Ovary (tissue), 9 donors: ENCODE data around the gene GBX1. TPM values are rescaled to one million over a fixed set of nuclear protein-coding genes. Genes with fewer than 3 reads are reported as not detected.

Experiments used
- DNase-seq, 5 donors: peaks; one replicate each; pipeline ENCODE4 v3.0.0-alpha.2; 2019 to 2020
- H3K27ac ChIP-seq, 2 donors: fragments of 200-600 bp; one replicate each; pipeline versions ENCODE4 v1.5.1 to v1.8.0; 2019 to 2022
- H3K27me3 ChIP-seq: fragments of 200-600 bp; one replicate; pipeline ENCODE4 v1.8.0; 2022
- H3K36me3 ChIP-seq: fragments of 200-600 bp; sonication (generic); one replicate; pipeline ENCODE4 v1.5.1; 2019
- H3K4me1 ChIP-seq: one replicate; pipeline ENCODE4 v1.8.1; 2013; ENCODE audit warnings: mild to moderate bottlenecking, moderate library complexity; ENCODE audit not compliant: insufficient read depth
- H3K4me3 ChIP-seq: fragments of 200-600 bp; sonication (generic); one replicate; pipeline ENCODE4 v1.5.1; 2017
- H3K9me3 ChIP-seq, 2 donors: fragments of 200-600 bp in 1 of 2; sonication (generic) in 1 of 2; one replicate each; pipeline versions ENCODE4 v1.5.1 to v1.8.1; 2013 to 2019; ENCODE audit warnings: mild to moderate bottlenecking in 1 of 2, moderate library complexity in 1 of 2
- CTCF ChIP-seq, 3 donors: fragments of 450-650 bp in 2 of 3; fragments of 200-600 bp in 1 of 3; IDR thresholded peaks; one replicate each; pipeline versions ENCODE4 v1.5.1 to v1.8.0; 2016 to 2022; ENCODE audit warnings: antibody characterized with exemption in 3 of 3, mild to moderate bottlenecking in 1 of 3
- EP300 ChIP-seq: sonication (generic); formaldehyde crosslinking; IDR thresholded peaks from one replicate; pipeline ENCODE4 v1.6.1; 2017; ENCODE audit warnings: antibody characterized with exemption
- POLR2A ChIP-seq: fragments of 450-650 bp; IDR thresholded peaks from one replicate; pipeline ENCODE4 v1.6.1; 2017; ENCODE audit warnings: antibody characterized with exemption, mild to moderate bottlenecking, moderate library complexity
- WGBS, 3 donors: extraction: QIAGEN DNeasy Blood & Tissue Kit in 1 of 3; methylation state at CpG; one replicate each; pipeline versions ENCODE4 v1.1.5 to v1.1.7; 2013 to 2017; 5-methylcytosine and 5-hydroxymethylcytosine counted together
- intact Hi-C, 4 donors: fragments of 100-400 bp; cut with DNase I; formaldehyde crosslinking; loops; one replicate each; pipeline versions ENCODE4 v1.11.0 to v1.15.1; 2022 to 2023
- polyA plus RNA-seq, 2 donors: library from polyadenylated mRNA; stranded (reverse); fragments of 200-250 nt in 1 of 2; fragments of 350-450 nt in 1 of 2; fragmentation: Illumina TruSeq in 1 of 2; extraction: RNeasy Lipid Tissue Mini Kit (QIAGEN cat#74804) in 1 of 2; gene quantifications; one replicate each; pipeline ENCODE4 v1.2.3, GENCODE V29; 2013 to 2014
- total RNA-seq, 7 donors: library from RNA; depleted of rRNA in 2 of 7; stranded (reverse); fragments of >200 nt in 2 of 7; fragmentation: NEBNext Ultra II Directional in 3 of 7; extraction: Animal tissue kit (Norgen Biotek cat#: 25700) in 3 of 7; gene quantifications; one replicate each; pipeline versions ENCODE4 v1.1.0 to v1.2.4, GENCODE V29; 2016 to 2023
- donor health status: DM: no; HTN: no; CAD: no; lungs with moderate emphysema.
- donor health status: DM: no; HTN: no; CAD: no.
- donor health status: Bipolar disorder and iron deficiency.
- donor health status: DM: yes; HTN: yes; CAD: no.
- donor health status: DM: no; HTN: no; CAD: no.
- donor health status: DM: yes; HTN: yes; CAD: no.

The GBX1 gene
- total and polyA plus RNA-seq, 9 donors: not detected

DNA sequence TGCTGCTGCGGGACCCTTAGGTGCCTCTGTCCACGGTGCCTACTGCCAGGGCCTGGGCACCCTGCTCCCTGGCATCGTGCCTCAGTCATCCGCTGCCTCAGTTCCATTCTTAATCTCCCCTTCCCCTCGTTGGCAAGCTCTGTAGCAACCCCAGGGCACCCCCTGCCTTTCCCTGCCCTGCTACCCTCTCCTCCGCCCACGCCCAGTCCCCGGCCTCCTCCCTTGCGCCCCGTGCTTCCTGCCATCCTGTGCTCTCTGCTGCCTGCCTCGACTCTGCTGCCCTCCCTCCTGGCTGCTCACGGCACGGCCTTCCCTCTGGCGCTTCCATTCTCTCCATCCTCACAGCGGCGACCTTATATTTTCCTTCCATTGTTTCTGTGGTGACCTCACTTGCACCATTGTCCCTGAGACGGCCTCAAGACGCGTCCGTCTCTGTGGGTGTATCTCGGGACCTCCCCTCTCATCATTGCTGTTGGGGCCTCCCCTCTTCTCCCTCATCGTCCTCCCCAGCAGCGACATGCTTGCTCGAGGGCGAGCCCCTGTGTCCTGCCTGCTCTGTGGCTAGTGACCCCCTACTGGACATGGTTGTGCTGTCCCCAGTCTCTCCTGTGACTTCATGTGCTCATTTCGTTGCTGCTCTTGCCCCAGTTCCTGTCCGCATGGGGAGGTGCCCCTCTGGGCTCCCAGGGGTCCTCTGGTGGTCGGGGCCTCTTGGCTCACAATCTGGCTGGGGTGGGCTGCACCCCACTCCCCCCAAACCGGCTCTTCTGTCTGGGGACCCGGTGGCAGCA lies 45.9 kb downstream of the GBX1 start:
- Histone ChIP-seq H3K27me3 (no peaks in the 10 kb centered on the region), H3K36me3 (no peaks in the 10 kb centered on the region), H3K4me1 (peaks cover 8% of the 10 kb centered on the region), H3K9me3 (no peaks in the 10 kb centered on the region), H3K4me3 (no peak overlapping the region), H3K27ac (no peak overlapping the region)
- no peak for DNase-seq
- WGBS, 3 donors: 83 to 87% (median 84%) methylated on average over 30 of the region's 30 CpGs
- intact Hi-C loops: loop anchor here in 2 of 4 donors (1.0 to 5.0 kb wide), 2 partner anchors 181 to 182 kb away; no protein-coding TSS in a partner anchor
- no peak for TF ChIP-seq CTCF (IDR thresholded peaks at IDR 0.05)
- TF ChIP-seq POLR2A: no peak

GRCh38 chr7:151120896-151121295 lies 46.6 kb downstream of the GBX1 start:
- Histone ChIP-seq H3K27ac (no peak overlapping the region), H3K4me3 (no peak overlapping the region), H3K9me3 (no peaks in the 10 kb centered on the region), H3K36me3 (no peaks in the 10 kb centered on the region), H3K27me3 (no peaks in the 10 kb centered on the region), H3K4me1 (peaks cover 4% of the 10 kb centered on the region)
- no peak for TF ChIP-seq EP300
- no peak for TF ChIP-seq CTCF (IDR thresholded peaks at IDR 0.05)
- no peak for TF ChIP-seq POLR2A
- DNase-seq: no peak
- WGBS, 3 donors: 86 to 91% (median 87%) methylated on average over 22 of the region's 22 CpGs
- intact Hi-C loops: loop anchor here in 1 of 4 donors (5.0 kb wide), 1 partner anchor 181 kb away; no protein-coding TSS in a partner anchor

GRCh38 chr7:151119902-151120301 lies 47.6 kb downstream of the GBX1 start:
- H3K9me3 ChIP-seq: no peaks in the 10 kb centered on the region
- H3K27me3 ChIP-seq: no peaks in the 10 kb centered on the region
- no peaks in the 10 kb centered on the region for H3K36me3 ChIP-seq
- WGBS, 3 donors: 68 to 87% (median 79%) methylated on average over 23 to 27 of the region's 27 CpGs
- intact Hi-C loops: loop anchor here in 2 of 4 donors (5.0 to 10.0 kb wide), 2 partner anchors 105 to 182 kb away; no protein-coding TSS in a partner anchor
- H3K4me1 ChIP-seq: no peaks in the 10 kb centered on the region
- no peak overlapping the region for H3K4me3 ChIP-seq
- TF ChIP-seq EP300: no peak
- TF ChIP-seq POLR2A: no peak
- no peak for TF ChIP-seq CTCF (IDR thresholded peaks at IDR 0.05)
- no peak overlapping the region for H3K27ac ChIP-seq
- no peak for DNase-seq

DNA sequence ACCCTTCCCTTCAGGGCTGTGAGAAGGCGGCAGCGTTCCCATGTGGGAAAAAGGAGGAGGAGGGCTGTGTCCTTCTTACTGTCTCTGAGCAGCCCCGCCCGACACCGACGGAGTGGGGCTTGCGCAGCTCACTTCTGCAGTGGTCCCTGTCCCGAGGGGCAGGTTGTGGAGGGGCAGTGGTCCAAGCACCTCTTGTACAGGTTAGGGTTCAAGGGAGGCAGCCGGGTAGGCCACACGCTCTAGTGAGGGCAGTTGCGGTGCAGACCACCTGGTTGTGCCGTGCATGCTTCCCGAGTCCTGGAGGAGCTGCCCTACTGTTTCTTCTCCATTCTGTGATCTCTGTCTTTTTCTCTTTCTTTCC lies 48.5 kb downstream of the GBX1 start:
- no peak for TF ChIP-seq POLR2A
- TF ChIP-seq CTCF (IDR thresholded peaks at IDR 0.05): no peak
- TF ChIP-seq EP300: no peak
- intact Hi-C loops: loop anchor here in 2 of 4 donors (10.0 kb wide), 1 partner anchor 104 kb away; no protein-coding TSS in a partner anchor
- WGBS, 3 donors: 90 to 92% (median 91%) methylated on average over 13 of the region's 13 CpGs
- Histone ChIP-seq H3K27ac (no peak overlapping the region), H3K36me3 (no peaks in the 10 kb centered on the region), H3K4me3 (no peak overlapping the region), H3K4me1 (peaks cover 3% of the 10 kb centered on the region), H3K9me3 (no peaks in the 10 kb centered on the region), H3K27me3 (no peaks in the 10 kb centered on the region)
- DNase-seq: no peak
